Stomach (tissue), 9 donors: ENCODE results near the gene SELENOT. TPM values are rescaled to one million over a fixed set of nuclear protein-coding genes. Genes with fewer than 3 reads are reported as not detected.

ENCODE experiments used
- DNase-seq, 2 donors: peaks; one replicate each; pipeline versions ENCODE4 v3.0.0 to v3.0.0-alpha.2; 2013 to 2019
- H3K27ac ChIP-seq, 5 donors: fragments of 200-600 bp in 4 of 5; sonication (generic) in 4 of 5; one replicate each; pipeline ENCODE4 v1.5.1; 2013 to 2019; ENCODE audit warnings: mild to moderate bottlenecking in 1 of 5, moderate library complexity in 1 of 5
- H3K27me3 ChIP-seq, 3 donors: fragments of 200-600 bp; sonication (generic); one replicate each; pipeline ENCODE4 v1.5.1; 2017 to 2019; ENCODE audit warnings: mixed run types in 1 of 3
- H3K36me3 ChIP-seq, 4 donors: fragments of 200-600 bp; sonication (generic); 1 replicate in 3 of 4; 2 replicates in 1 of 4; pipeline ENCODE4 v1.5.1; 2016 to 2019
- H3K4me1 ChIP-seq, 4 donors: fragments of 200-600 bp; sonication (generic); one replicate each; pipeline ENCODE4 v1.5.1; 2016 to 2019
- H3K4me3 ChIP-seq, 4 donors: fragments of 200-600 bp; sonication (generic) in 3 of 4; one replicate each; pipeline ENCODE4 v1.5.1; 2016 to 2019; ENCODE audit warnings: mild to moderate bottlenecking in 1 of 4
- H3K9me3 ChIP-seq, 4 donors: fragments of 200-600 bp; sonication (generic); one replicate each; pipeline ENCODE4 v1.5.1; 2016 to 2019
- CTCF ChIP-seq, 7 experiments: fragments of 450-650 bp in 4 of 7; fragments of 200-600 bp in 3 of 7; sonication (generic) in 3 of 7; IDR thresholded peaks; one replicate each; pipeline ENCODE4 v1.5.1; 2016 to 2019; ENCODE audit warnings: antibody characterized with exemption in 7 of 7, control low read depth in 2 of 7, mild to moderate bottlenecking in 1 of 7
- EP300 ChIP-seq: sonication (generic); formaldehyde crosslinking; IDR thresholded peaks from one replicate; pipeline ENCODE4 v1.6.1; 2017; ENCODE audit warnings: antibody characterized with exemption
- POLR2A ChIP-seq, 4 donors: fragments of 450-650 bp; IDR thresholded peaks; one replicate each; pipeline ENCODE4 v1.6.1; 2016; ENCODE audit warnings: antibody characterized with exemption in 4 of 4, control low read depth in 2 of 4, mild to moderate bottlenecking in 1 of 4, moderate library complexity in 1 of 4
- POLR2AphosphoS5 ChIP-seq, 3 donors: sonication (generic); formaldehyde crosslinking; IDR thresholded peaks; one replicate each; pipeline ENCODE4 v1.6.1; 2016; ENCODE audit warnings: antibody characterized with exemption in 3 of 3
- WGBS, 5 donors: extraction: QIAGEN DNeasy Blood & Tissue Kit in 3 of 5; methylation state at CpG; one replicate each; pipeline versions ENCODE4 v1.1.5 to v1.1.7; 2013 to 2018; 5-methylcytosine and 5-hydroxymethylcytosine counted together
- intact Hi-C: fragments of 100-400 bp; cut with DNase I; formaldehyde crosslinking; loops from one replicate; pipeline ENCODE4 v1.15.1; 2023; ENCODE audit warnings: low total_unique reads
- polyA plus RNA-seq, 3 donors: library from polyadenylated mRNA; stranded (reverse); fragments of 200-250 nt; gene quantifications; one replicate each; pipeline ENCODE4 v1.2.3, GENCODE V29; 2013
- total RNA-seq, 5 donors: library from RNA; depleted of rRNA; stranded (reverse); fragments of >200 nt; gene quantifications; one replicate each; pipeline versions ENCODE4 v1.1.0 to v1.2.3, GENCODE V29; 2014 to 2016
- donor health status: healthy with polysubstance abuse.
- donor health status: Bipolar disorder and iron deficiency.
- donor health status: healthy.

SELENOT gene
- total and polyA plus RNA-seq, 8 donors, result 41.5 to 324 (median 54.4) TPM

DNA sequence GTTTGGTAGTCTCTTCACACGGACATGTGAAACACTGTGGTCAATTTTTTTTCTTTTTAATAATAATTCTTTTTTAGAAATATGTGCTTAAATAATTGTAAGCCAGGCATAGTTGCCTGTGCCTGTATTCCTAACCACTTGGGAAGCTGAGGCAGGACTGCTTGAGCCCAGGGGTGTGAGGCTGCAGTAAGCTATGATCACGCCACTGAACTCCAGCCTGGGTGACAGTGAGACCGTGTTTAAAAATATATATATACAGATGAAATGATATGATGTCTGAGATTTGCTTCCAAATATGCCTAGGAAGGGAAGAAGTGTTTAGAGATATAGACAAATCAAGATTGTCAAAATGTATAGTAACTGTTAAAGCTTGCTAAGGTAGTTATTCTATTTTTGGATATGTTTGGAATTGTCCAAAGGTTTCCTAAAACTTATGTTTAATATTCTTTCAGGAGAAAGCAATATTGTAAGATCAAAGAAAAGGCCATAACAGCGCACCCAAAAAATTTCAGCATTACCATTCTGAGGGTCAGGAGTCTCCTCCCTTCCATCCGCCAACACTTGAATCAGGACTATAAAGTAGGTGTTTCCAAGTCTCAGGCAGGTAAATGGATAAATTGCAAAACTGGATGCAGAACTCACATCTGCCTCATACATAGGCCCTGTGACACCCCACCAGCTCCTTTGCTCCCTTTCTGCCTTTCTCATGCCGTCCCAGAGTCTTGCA lies 532 bp upstream of the SELENOT start:
- intact Hi-C loops, result no loop called here
- Histone ChIP-seq H3K27ac (peak overlapping the region; percentile 96 to 98 (median 97)), H3K36me3 (peaks cover 0 to 4% (median 0%) of the 10 kb centered on the region in 4 donors), H3K4me3 (peak overlapping the region; percentile 65 to 75 (median 71)), H3K27me3 (no peaks in the 10 kb centered on the region), H3K9me3 (no peaks in the 10 kb centered on the region), H3K4me1 (peaks cover 29 to 52% (median 44%) of the 10 kb centered on the region in 4 donors)
- DNase-seq, result peak in 1 of 2 donors; percentile 26
- no peak for TF ChIP-seq CTCF (IDR thresholded peaks at IDR 0.05)
- TF ChIP-seq POLR2AphosphoS5 (IDR thresholded peaks at IDR 0.05), result no peak
- TF ChIP-seq POLR2A (IDR thresholded peaks at IDR 0.05), result no peak
- no peak for TF ChIP-seq EP300
- 17 to 29% (median 19%) methylated on average over 6 of the region's 6 CpGs for WGBS, 5 donors

DNA sequence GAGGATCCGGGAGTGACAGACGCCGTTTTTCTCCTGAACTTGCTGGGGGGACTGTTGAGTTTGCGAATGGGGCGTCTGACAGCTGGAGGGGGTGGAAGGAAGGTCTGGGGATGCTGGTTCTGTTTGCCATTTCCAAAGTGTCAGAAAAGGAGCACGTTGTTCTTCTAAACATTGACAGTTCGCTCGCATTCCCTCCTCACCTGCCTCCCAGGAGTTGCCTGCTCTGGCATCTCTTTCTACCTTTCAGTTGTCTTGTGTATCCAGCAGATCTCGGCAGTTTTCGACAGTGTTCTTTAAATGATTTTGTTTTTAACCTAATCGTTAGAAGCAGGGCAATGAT lies 829 bp downstream of the SELENOT start:
- peak overlapping the region; percentile 65 to 75 (median 71) for H3K4me3 ChIP-seq
- no peaks in the 10 kb centered on the region for H3K27me3 ChIP-seq
- no peak for TF ChIP-seq POLR2A (IDR thresholded peaks at IDR 0.05)
- no peak for TF ChIP-seq EP300
- no peak for TF ChIP-seq POLR2AphosphoS5 (IDR thresholded peaks at IDR 0.05)
- TF ChIP-seq CTCF (IDR thresholded peaks at IDR 0.05), result no peak
- H3K36me3 ChIP-seq, result peaks cover 0 to 4% (median 0%) of the 10 kb centered on the region in 4 donors
- no peaks in the 10 kb centered on the region for H3K9me3 ChIP-seq
- intact Hi-C loops, result no loop called here
- H3K27ac ChIP-seq, result peak overlapping the region; percentile 96 to 98 (median 97)
- 0 to 2% (median 0%) methylated on average over 9 to 11 of the region's 11 CpGs for WGBS, 5 donors
- no peak for DNase-seq
- peaks cover 29 to 66% (median 54%) of the 10 kb centered on the region in 4 donors for H3K4me1 ChIP-seq

- intact Hi-C loops, result no loop called here
- Histone ChIP-seq H3K4me1 (peaks cover 29 to 85% (median 72%) of the 10 kb centered on the region in 4 donors), H3K36me3 (peaks cover 0 to 4% (median 0%) of the 10 kb centered on the region in 4 donors), H3K9me3 (no peaks in the 10 kb centered on the region), H3K4me3 (no peak overlapping the region), H3K27ac (peak overlapping the region in 4 of 5 donors; percentile 4 to 39 (median 27)), H3K27me3 (no peaks in the 10 kb centered on the region)
- DNase-seq, result no peak
- 47 to 78% (median 66%) methylated on average over 9 of the region's 9 CpGs for WGBS, 5 donors
- TF ChIP-seq POLR2A (IDR thresholded peaks at IDR 0.05), result no peak
- TF ChIP-seq CTCF (IDR thresholded peaks at IDR 0.05), result no peak
- TF ChIP-seq EP300, result no peak
- no peak for TF ChIP-seq POLR2AphosphoS5 (IDR thresholded peaks at IDR 0.05)
Measured at GRCh38 chr3:150605998-150606641, 3.0 kb downstream of the SELENOT start.

- Histone ChIP-seq H3K36me3 (peaks cover 8 to 15% (median 10%) of the 10 kb centered on the region in 4 donors), H3K4me3 (no peak overlapping the region), H3K4me1 (peaks cover 29 to 83% (median 72%) of the 10 kb centered on the region in 4 donors), H3K9me3 (no peaks in the 10 kb centered on the region), H3K27me3 (no peaks in the 10 kb centered on the region), H3K27ac (no peak overlapping the region)
- TF ChIP-seq CTCF (IDR thresholded peaks at IDR 0.05) (no peak), POLR2A (IDR thresholded peaks at IDR 0.05) (no peak), POLR2AphosphoS5 (IDR thresholded peaks at IDR 0.05) (no peak), EP300 (no peak)
- no peak for DNase-seq
- WGBS, 5 donors, result 46 to 68% (median 53%) methylated on average over 8 of the region's 8 CpGs
- intact Hi-C loops, result no loop called here
Measured at GRCh38 chr3:150607267-150608065, 4.3 kb downstream of the SELENOT start.
